OCI-LY3 (cell line): ENCODE results near the gene GOLGA8K.
"Not testable (repeated sequence)": the region's sequence is repeated elsewhere in the genome, so short reads cannot be mapped to it uniquely, and the experiment has no call there.

Experiments used
- EZH2phosphoT487 ChIP-seq: fragments of 200-600 bp; shearing (Covaris generic); IDR thresholded peaks from 2 replicates; pipeline ENCODE4 v1.6.1; 2018; ENCODE audit warnings: antibody characterized with exemption, mixed run types, low read depth
- TF ChIP-seq, protein P1 (sequence below): fragments of 200-600, 300-600 bp; sonication (generic); IDR thresholded peaks from 2 replicates; pipeline ENCODE4 v1.5.1; 2014; ENCODE audit warnings: antibody characterized with exemption, low read length, low read depth

DNA sequence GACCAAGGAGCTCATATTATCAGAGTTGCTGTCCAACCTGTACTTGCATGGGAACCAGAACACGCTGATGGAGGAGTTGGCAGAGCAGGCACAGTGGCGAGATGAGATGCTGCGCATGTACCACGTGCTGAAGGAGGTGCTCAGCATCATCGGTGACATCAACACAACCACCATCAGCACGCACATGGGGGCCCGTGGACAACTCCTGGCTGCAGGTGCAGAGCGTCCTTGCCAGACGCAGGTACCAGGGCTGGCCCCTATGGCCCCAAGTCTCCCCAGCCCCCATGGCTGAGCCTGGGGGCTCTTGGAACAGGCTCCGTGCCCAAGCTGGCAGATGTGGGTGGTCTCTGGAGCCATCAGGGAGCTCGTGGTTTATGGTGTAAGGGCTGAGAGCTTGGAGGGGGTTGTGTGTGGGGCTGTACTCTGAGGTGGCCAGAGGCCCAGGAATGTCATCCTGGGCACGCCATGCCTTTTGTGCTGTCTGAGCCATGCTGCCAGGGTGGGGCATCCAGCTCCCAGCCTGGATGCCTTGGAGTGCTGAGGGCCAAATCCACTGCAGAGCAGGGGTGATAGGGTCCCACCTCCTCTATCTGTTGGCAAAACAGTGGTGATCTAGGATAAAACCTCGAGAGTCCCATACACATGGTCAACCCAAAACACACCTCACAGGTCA, 17.1 kb downstream of the GOLGA8K start:
- not testable (repeated sequence) for TF ChIP-seq EZH2phosphoT487
- TF ChIP-seq, protein P1, sequence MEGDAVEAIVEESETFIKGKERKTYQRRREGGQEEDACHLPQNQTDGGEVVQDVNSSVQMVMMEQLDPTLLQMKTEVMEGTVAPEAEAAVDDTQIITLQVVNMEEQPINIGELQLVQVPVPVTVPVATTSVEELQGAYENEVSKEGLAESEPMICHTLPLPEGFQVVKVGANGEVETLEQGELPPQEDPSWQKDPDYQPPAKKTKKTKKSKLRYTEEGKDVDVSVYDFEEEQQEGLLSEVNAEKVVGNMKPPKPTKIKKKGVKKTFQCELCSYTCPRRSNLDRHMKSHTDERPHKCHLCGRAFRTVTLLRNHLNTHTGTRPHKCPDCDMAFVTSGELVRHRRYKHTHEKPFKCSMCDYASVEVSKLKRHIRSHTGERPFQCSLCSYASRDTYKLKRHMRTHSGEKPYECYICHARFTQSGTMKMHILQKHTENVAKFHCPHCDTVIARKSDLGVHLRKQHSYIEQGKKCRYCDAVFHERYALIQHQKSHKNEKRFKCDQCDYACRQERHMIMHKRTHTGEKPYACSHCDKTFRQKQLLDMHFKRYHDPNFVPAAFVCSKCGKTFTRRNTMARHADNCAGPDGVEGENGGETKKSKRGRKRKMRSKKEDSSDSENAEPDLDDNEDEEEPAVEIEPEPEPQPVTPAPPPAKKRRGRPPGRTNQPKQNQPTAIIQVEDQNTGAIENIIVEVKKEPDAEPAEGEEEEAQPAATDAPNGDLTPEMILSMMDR = not testable (repeated sequence)
